ENCODE measurements around the gene ATP6V0E2.
A peak's percentile ranks its signal among the peaks of the same experiment; 100 is the strongest.

The ATP6V0E2 gene

DNA sequence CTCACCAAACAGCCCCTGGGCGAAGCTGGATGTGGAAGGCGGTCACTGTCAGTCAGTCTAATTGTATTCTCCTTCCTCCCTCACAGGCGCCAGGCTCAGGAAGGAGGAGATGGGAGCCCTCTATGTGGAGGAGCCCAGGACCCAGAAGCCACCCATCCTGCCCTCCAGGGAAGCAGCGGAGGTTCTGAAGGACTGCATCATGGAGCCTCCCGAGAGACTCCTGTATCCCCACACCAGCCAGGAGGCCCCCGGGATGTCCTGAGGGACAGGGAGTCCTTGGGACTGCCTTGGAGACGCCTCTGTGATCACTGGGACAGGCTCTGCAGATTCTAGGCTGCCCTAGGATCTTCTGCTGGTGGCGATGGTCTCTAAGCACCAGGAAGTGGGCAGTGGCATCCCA lies 9.7 kb upstream of the ATP6V0E2 start:
- H3K36me3 Mint-ChIP-seq, result peaks cover 60% of the 10 kb centered on the region

DNA sequence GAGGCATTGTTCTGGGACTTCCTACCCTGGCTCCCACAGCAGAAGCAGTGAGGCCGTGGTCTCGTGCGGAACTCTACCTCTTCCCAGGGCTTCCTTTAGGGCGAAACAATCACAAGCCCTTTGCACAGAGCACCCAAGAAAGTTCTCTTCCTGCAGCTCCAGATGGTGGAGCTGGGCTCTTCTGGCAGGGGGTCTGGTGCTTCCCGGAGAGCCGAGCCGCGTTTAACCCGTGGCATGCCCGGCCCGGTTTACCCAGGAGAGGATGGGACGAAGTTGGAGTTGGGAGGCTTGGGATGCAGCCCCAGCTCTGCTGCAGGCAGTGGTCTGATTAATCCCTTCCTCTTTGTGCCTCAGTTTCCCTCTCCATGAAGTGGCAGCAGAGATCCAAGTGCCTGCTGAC lies 9.0 kb upstream of the ATP6V0E2 start:
- peaks cover 56% of the 10 kb centered on the region for H3K36me3 Mint-ChIP-seq
- no peaks in the 10 kb centered on the region for H3K27me3 Mint-ChIP-seq
- H3K27ac Mint-ChIP-seq, result peak overlapping the region; percentile 98
- no peaks in the 10 kb centered on the region for H3K9me3 Mint-ChIP-seq
- DNase-seq, result no peak
- peaks cover 84% of the 10 kb centered on the region for H3K4me1 Mint-ChIP-seq
- H3K4me3 Mint-ChIP-seq, result peak overlapping the region; percentile 13
- CTCF ChIA-PET, result interaction anchor here (1.2 kb wide), 1 partner anchor 58 kb away, joined by 3 read pairs; no protein-coding TSS in a partner anchor

More for the DNA sequence above, 9.7 kb upstream of the ATP6V0E2 start:
- H3K4me3 Mint-ChIP-seq, result peak overlapping the region; percentile 23
- CTCF ChIA-PET, result no interaction called here
- DNase-seq, result no peak
- H3K9me3 Mint-ChIP-seq, result no peaks in the 10 kb centered on the region
- no peaks in the 10 kb centered on the region for H3K27me3 Mint-ChIP-seq
- H3K4me1 Mint-ChIP-seq, result peaks cover 77% of the 10 kb centered on the region
- H3K27ac Mint-ChIP-seq, result peak overlapping the region; percentile 98

DNA sequence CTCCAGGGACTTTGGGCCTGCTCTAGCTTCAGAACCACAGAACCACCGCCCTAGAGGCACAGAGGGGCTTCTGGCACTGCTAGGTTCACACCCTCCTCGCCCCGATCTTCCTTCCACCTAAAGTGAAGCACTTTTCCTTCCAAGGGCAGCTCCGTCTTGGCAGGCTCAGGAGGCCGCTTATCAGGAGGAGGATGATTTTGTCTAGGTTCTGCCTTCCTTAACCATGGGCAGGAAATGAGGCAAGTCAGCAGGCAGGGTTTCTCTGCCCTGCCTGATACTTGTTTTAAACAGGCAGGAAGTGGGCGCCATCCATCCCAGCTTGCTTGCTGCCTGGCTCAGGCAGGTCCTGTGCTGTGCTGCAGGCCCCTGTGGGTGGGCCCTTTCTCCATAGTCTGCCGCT lies 8.3 kb upstream of the ATP6V0E2 start:
- peak; percentile 84 for DNase-seq
- CTCF ChIA-PET, result interaction anchor here (1.0 to 1.2 kb wide), 2 partner anchors 27 to 58 kb away, joined by 3 read pairs; partner anchors contain the start of gene ZNF862
- Mint-ChIP-seq H3K4me1 (peaks cover 85% of the 10 kb centered on the region), H3K27ac (peak overlapping the region; percentile 98), H3K36me3 (peaks cover 52% of the 10 kb centered on the region), H3K4me3 (peak overlapping the region; percentile 53), H3K9me3 (no peaks in the 10 kb centered on the region), H3K27me3 (no peaks in the 10 kb centered on the region)

DNA sequence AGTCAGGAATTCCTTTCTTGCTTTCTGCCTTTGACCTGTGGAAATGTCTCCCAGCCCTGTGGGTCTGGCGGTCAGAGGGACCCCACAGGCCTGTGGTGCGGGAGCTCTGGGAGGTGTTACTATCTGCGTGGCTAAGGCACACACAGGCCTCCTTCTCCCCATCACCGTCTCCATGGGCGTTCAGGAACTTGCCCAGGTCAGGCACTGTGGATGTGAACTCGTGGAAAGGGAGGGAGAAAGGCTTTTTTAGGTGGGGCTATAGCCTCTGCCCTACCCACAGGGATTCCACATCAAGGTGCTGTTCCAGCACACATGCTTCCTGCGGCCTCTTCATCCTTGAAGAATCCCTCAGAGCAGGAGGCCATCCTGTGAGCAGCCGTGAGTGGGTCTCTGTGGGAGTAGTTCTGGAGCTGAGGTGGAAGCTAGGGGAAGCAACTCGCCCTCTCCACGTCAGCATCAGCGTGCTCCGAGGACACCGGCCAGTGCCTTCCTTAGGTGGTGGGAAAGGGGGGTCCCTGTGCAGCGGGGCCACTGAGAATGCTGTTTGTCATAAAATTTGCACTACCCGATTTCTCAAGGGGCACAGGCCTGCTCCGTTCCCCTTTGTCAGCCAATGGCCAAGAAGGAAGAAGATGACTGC lies 7.5 kb upstream of the ATP6V0E2 start:
- no peak for DNase-seq
- Mint-ChIP-seq H3K4me3 (no peak overlapping the region), H3K27ac (peak overlapping the region; percentile 98), H3K4me1 (peaks cover 92% of the 10 kb centered on the region), H3K27me3 (no peaks in the 10 kb centered on the region), H3K36me3 (peaks cover 47% of the 10 kb centered on the region), H3K9me3 (no peaks in the 10 kb centered on the region)
- CTCF ChIA-PET, result interaction anchor here (1.0 to 1.2 kb wide), 2 partner anchors 28 to 59 kb away, joined by 3 read pairs; partner anchors contain the start of gene ZNF862

DNA sequence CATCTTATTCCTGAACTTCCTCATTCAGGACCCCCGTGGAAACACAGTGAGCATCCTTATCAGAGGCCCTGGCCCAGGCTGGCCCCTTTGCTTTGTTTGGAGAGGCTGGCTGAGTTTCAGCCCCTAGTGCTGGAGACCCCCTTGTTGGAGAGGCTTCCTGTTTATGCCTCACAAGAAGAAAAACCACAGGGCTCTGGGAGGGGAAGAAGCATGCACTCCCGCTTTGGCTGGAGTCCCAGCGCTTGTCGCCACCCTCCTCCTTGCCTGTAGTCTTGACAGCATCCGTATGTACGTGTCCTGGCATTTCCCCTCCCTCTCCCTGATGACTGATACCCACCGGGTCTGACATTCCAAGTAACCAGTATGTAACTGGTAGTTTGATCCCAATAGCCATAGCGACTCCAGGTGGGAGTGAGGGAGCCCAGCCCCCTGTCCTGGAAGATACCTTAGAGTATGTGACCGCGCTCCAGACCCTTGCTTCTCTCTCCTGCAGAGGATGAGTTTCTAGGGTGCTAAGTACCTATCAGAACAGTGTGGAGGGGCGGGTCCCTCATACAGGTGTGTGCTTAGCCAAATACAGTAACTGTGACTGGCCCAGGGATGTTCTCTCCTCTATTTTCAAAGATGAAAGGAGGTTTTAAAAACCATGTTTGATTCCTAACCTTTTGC lies 6.9 kb upstream of the ATP6V0E2 start:
- H3K27me3 Mint-ChIP-seq, result no peaks in the 10 kb centered on the region
- peaks cover 95% of the 10 kb centered on the region for H3K4me1 Mint-ChIP-seq
- CTCF ChIA-PET, result no interaction called here
- H3K27ac Mint-ChIP-seq, result peak overlapping the region; percentile 98
- DNase-seq, result no peak
- no peaks in the 10 kb centered on the region for H3K9me3 Mint-ChIP-seq
- peaks cover 45% of the 10 kb centered on the region for H3K36me3 Mint-ChIP-seq
- H3K4me3 Mint-ChIP-seq, result peak overlapping the region; percentile 23

DNA sequence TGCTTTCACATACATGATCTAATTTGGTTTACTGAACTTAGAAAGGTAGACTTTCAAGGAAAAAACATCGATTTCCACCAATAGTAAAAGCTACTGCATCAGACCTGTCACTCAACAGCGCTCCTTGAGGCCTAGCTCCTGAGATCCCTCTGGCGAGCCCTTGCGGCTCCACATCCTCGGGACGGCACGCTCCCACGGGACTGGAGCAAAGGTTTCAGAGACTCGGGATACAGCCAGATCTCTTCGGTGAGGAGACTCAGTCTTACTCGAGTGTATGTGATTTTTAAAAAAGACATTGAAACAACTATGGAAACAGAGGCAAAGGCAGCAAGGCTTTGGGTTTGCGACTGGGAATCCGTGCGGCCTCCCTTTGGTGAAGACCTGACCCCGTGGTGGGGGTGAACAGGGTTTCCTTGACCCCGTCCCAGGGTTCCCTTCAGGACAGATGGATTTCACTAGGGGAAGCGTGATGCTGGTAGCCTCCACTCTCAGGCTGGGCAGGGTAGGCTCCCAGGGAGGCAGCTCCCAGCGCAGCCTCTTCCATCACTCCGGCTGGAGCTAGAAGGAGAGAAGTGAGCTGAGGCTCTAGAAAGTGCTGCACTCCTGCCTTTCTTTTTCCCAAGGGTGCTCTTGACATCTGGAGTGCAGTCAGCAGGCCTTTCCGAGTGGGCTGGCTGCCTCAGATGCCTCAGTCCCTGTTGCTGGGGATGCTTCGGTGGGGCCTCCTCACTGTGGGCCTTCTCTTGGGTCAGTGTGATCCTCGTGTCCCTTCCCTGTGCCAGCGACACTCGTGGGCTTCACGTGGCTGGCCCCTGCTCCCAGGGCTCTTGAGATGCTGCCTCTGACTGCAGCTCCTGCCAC lies 5.8 kb upstream of the ATP6V0E2 start:
- CTCF ChIA-PET, result interaction anchor here (0.6 to 4.6 kb wide), 2 partner anchors 16 to 26 kb away, joined by 3 to 31 read pairs; no protein-coding TSS in a partner anchor
- peak overlapping the region; percentile 35 for H3K4me3 Mint-ChIP-seq
- peaks cover 98% of the 10 kb centered on the region for H3K4me1 Mint-ChIP-seq
- no peaks in the 10 kb centered on the region for H3K27me3 Mint-ChIP-seq
- H3K9me3 Mint-ChIP-seq, result no peaks in the 10 kb centered on the region
- peaks cover 38% of the 10 kb centered on the region for H3K36me3 Mint-ChIP-seq
- no peak for DNase-seq
- peak overlapping the region; percentile 98 for H3K27ac Mint-ChIP-seq

DNA sequence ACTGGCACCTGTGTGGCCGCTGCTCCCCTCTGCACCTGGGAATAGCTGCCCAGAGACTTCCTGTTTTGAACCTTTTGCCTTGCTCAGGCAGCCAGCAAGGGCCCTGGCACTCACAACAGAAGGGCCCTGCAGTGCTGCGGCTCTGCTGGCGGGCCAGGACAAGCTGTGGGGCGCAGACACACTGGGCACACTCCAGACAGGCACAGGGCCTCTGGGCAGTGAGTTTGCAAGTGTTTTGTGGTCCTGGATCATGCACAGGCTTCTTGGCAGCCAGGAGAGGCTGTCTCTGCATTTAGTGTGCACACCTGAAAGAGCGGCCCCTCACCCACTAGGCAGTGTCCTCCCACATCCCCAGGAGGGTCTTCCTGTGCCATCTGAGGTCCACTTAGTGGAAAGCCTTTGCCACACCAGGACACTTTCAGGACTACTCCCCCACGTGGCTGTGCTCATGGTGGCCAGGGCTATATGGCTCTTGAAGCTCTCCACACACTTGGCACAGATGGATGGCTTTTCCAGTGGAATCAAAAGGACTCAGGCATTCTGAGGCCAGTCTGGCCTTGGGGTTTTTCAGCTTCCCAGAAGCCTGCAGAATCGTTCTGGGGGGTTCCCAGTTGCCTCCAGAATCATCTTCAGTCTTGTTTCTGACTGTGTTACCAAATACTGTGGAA lies 5.0 kb upstream of the ATP6V0E2 start:
- Mint-ChIP-seq H3K27ac (peak overlapping the region; percentile 98), H3K4me3 (peak overlapping the region; percentile 37), H3K27me3 (no peaks in the 10 kb centered on the region), H3K9me3 (no peaks in the 10 kb centered on the region), H3K4me1 (peaks cover 92% of the 10 kb centered on the region), H3K36me3 (peaks cover 35% of the 10 kb centered on the region)
- no peak for DNase-seq
- CTCF ChIA-PET, result interaction anchor here (0.6 to 4.6 kb wide), 3 partner anchors 16 to 30 kb away, joined by 3 to 31 read pairs (median 10); partner anchors contain the start of gene ZNF862

DNA sequence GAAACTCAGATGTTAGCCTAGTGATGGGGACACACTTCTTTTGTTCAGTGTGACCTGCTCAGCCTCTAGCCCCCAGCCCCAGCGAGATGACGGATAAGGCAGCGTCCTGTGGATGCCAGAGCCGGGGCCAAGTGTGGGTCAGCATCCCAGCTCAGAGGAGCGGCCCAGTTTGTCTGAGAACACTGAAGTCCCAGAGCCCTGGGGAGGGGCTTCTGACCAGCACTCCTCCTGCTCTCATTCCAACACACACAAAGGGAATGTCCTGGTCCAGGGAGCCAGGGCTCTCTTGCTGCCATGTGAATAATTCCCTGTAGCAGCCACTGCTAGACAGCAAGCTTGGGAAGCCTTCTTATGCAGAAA lies 4.5 kb upstream of the ATP6V0E2 start:
- Mint-ChIP-seq H3K27ac (peak overlapping the region; percentile 98), H3K27me3 (no peaks in the 10 kb centered on the region), H3K9me3 (no peaks in the 10 kb centered on the region), H3K36me3 (peaks cover 34% of the 10 kb centered on the region), H3K4me3 (peak overlapping the region; percentile 62), H3K4me1 (peaks cover 89% of the 10 kb centered on the region)
- DNase-seq, result no peak
- CTCF ChIA-PET, result interaction anchor here (1.2 to 4.6 kb wide), 3 partner anchors 8 to 31 kb away, joined by 6 to 31 read pairs (median 10); partner anchors contain the start of gene ZNF862

DNA sequence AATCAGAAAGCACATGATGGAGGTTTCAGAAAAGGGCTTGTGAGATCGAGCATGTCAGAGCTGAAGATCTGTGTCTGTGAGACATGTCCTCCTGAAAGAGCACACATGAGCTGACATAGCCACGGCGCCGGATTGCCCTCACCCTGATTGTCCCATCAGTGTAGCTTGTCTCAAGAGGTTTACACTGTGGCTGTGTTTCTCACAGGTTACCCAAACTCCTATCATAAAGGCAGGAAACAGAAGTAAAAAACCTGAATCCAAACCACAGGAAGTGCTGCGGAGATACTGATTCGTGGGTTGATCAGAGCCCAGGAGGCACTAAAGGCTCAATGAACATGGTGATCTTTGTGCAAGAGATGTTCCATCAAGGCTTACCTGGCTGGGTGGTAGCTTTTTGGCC lies 3.9 kb upstream of the ATP6V0E2 start:
- peak overlapping the region; percentile 98 for H3K27ac Mint-ChIP-seq
- H3K4me3 Mint-ChIP-seq, result peak overlapping the region; percentile 62
- no peaks in the 10 kb centered on the region for H3K27me3 Mint-ChIP-seq
- H3K36me3 Mint-ChIP-seq, result peaks cover 32% of the 10 kb centered on the region
- no peaks in the 10 kb centered on the region for H3K9me3 Mint-ChIP-seq
- DNase-seq, result peak; percentile 72
- CTCF ChIA-PET, result interaction anchor here (1.2 to 4.6 kb wide), 3 partner anchors 8 to 31 kb away, joined by 6 to 31 read pairs (median 10); partner anchors contain the start of gene ZNF862
- peaks cover 89% of the 10 kb centered on the region for H3K4me1 Mint-ChIP-seq

DNA sequence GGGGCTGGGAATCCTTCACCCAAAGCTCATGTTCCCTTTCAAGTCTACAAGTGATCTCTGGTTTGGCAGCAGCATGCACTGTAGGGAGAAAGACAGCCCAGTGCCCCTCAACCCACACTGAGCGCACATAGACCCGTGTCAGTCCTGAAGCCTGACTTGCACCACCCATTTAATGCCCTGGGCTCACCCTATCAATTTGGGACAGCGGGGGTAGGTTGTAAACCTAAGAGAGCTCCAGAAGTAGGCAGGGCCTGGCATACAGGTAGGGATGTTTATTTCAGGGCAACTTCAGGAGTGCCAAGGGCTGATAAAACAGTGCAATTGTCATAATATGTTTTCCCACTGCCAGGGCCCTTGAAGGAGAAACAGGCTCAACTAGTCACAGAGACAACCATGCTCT lies 3.5 kb upstream of the ATP6V0E2 start:
- Mint-ChIP-seq H3K9me3 (no peaks in the 10 kb centered on the region), H3K27me3 (no peaks in the 10 kb centered on the region), H3K4me3 (peak overlapping the region; percentile 40), H3K36me3 (peaks cover 33% of the 10 kb centered on the region), H3K27ac (peak overlapping the region; percentile 98), H3K4me1 (peaks cover 89% of the 10 kb centered on the region)
- DNase-seq, result no peak
- CTCF ChIA-PET, result interaction anchor here (1.2 to 4.6 kb wide), 3 partner anchors 9 to 32 kb away, joined by 6 to 31 read pairs (median 10); partner anchors contain the start of gene ZNF862

DNA sequence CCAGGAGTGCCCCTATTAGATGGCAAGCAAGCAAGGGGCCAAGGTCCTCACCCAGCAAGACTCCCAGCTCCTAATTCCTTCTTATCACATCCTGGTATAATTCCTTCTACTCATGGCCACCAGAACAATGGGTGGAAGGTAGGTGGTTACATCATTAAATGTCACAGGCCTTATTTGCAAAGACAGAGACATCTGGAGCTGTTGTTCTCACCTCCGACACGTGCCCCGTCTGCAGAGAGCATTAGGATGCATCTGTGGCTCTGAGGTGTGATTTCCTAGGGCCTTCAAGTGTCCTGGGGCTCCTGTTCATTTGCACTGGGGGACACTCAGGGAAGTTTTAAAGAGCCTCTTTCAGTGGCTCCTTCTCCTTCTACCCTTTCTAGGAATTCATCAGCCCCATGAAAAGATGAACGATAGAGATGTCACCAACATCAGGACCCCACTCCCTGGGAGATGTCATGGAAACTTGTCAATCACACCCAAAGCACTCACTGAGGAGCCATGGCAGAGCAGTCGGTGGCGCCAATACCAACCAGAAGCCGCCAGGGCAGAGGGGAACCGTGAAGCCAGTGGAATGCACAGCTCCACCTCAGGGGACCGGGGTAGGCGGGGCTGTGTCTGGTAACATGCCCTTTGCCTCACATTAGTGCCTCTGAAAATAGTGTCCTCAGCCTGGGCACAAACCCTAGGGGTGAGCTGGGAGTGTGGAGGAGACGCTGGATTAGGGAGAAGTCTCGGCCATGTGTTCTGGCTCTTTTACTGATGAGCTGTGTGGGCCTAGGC lies 2.9 kb upstream of the ATP6V0E2 start:
- peak; percentile 45 for DNase-seq
- H3K4me1 Mint-ChIP-seq, result peaks cover 89% of the 10 kb centered on the region
- H3K36me3 Mint-ChIP-seq, result peaks cover 35% of the 10 kb centered on the region
- H3K27me3 Mint-ChIP-seq, result no peaks in the 10 kb centered on the region
- peak overlapping the region; percentile 41 for H3K4me3 Mint-ChIP-seq
- H3K9me3 Mint-ChIP-seq, result no peaks in the 10 kb centered on the region
- CTCF ChIA-PET, result interaction anchor here (1.4 to 4.6 kb wide), 3 partner anchors 9 to 16 kb away, joined by 4 to 31 read pairs (median 6); no protein-coding TSS in a partner anchor
- peak overlapping the region; percentile 98 for H3K27ac Mint-ChIP-seq

DNA sequence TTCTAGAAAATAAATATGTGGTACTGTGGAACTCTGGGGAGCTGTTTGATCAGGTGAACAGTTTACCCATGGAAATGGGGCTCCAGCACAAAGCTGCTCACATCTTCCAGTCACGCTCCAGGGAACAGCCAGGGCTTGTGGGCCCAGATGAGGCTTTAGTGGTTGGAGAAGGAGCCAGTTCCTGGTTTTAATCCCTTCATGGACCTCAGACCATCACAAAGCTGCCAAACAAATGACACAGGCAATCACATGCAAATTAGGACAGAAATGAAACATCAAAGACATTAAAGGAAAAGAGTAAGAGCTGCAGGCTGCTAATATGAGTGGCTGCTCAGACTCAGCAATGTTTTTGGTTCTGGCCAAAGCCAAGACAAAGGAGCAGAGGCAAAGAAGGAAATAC lies 2.2 kb upstream of the ATP6V0E2 start:
- no peak for DNase-seq
- Mint-ChIP-seq H3K27ac (peak overlapping the region; percentile 98), H3K9me3 (no peaks in the 10 kb centered on the region), H3K36me3 (peaks cover 37% of the 10 kb centered on the region), H3K4me3 (peak overlapping the region; percentile 41), H3K4me1 (peaks cover 87% of the 10 kb centered on the region), H3K27me3 (no peaks in the 10 kb centered on the region)
- CTCF ChIA-PET, result interaction anchor here (0.7 to 4.6 kb wide), 3 partner anchors 13 to 34 kb away, joined by 3 to 31 read pairs (median 4); partner anchors contain the start of gene ZNF862

Measured in activated naive CD4-positive, alpha-beta T cell treated with anti-CD3 and anti-CD28 coated beads, Interleukin-2, amount 10 ng/mL, durations not matched to agents 7 days and 5 days (primary cell).